PFSK-1 (cell line): ENCODE data around the gene MLPH.

Experiments used
- POLR2AphosphoS5 ChIP-seq: IDR thresholded peaks from 2 replicates; pipeline ENCODE4 v1.6.1; 2012; ENCODE audit warnings: low read depth, mild to moderate bottlenecking, control low read depth, low read length, moderate library complexity
- TAF1 ChIP-seq: IDR thresholded peaks from 2 replicates; pipeline ENCODE4 v1.6.1; 2012; ENCODE audit warnings: low read length, control low read depth, borderline replicate concordance; ENCODE audit not compliant: insufficient read depth

GRCh38 chr2:237492137-237492890 is 5.3 kb downstream of the MLPH start:
- no peak for TF ChIP-seq TAF1
- no peak for TF ChIP-seq POLR2AphosphoS5
